AG09309 (cell line): Measurements from ENCODE around the gene NR2F1.

ENCODE experiments used
- DNase-seq: peaks from one replicate; pipeline ENCODE4 v3.0.0-alpha.2; 2010; ENCODE audit warnings: low read depth
- H3K4me3 ChIP-seq: 2 replicates; pipeline ENCODE4 v1.5.1; 2011; ENCODE audit warnings: mild to moderate bottlenecking, low read depth, low read length, moderate library complexity; ENCODE audit not compliant: control insufficient read depth
- CTCF ChIP-seq: IDR thresholded peaks from 2 replicates; pipeline ENCODE4 v1.5.1; 2011; ENCODE audit warnings: mild to moderate bottlenecking, low read depth, low read length, inconsistent platforms; ENCODE audit not compliant: insufficient read depth, control insufficient read depth; ENCODE audit errors: missing control alignments

Gene NR2F1

DNA sequence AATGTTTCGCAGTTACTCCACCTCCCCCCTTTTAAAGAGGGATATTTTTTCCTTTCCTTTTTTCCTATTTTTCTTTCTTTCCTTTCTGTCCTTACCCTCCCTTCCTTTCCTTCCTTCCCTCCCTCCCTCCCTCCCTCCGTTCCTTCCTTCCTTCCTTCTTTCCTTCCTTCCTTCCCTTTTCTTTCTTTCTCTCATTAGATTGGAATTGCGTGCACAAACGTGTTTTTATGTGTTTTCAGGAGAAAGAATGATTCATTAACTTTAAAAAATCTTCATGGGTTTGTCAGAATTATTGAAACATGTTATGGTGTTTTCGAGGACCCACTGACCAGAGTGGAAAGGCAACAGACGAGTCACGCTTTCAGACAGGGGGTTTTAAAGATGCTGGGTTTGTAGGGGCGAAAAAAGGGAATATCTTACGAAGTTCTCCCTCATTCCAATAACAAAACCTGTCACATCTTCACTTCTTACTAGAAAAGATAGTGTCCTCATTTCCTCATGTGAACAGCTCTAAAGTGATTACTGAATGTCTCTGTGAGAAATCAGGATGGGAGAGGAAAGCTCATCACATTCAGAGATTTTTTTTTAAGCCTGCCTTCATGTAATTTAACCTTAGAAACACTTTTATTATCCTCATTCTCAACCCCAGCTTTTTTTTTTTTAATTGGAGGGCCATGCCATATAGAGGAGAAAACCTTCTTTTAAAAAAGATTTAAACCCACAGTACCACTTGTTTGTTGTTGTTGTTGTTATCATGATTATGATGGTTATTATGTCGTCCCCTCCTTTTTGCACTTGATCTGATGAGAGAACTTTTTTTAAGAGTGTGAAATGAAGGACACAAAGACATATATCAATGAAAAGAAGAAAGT, 21.9 kb downstream of the NR2F1 start:
- DNase-seq = no peak
- no peak overlapping the region for H3K4me3 ChIP-seq
- TF ChIP-seq CTCF = no peak

DNA sequence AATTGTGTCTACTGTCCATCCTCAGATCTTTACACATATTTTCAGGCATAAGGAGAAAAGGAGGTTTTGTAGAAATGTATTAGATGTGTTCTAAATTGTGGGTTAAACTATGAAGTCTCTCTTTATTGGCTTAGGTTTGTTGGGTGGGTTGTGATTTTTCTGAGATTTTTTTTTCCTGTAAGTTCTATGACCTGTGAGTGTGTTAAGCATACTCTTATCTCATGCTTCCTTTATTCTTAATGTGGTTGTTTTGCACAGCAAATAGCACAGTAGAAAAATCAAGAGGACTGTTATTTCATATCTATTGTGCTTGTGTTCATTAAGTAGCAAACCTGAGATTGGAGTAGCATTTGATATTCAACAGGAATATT, 23.3 kb downstream of the NR2F1 start:
- no peak for DNase-seq
- TF ChIP-seq CTCF = no peak
- no peak overlapping the region for H3K4me3 ChIP-seq

GRCh38 chr5:93607367-93608258, 24.6 kb downstream of the NR2F1 start:
- peak; percentile 78 for DNase-seq
- H3K4me3 ChIP-seq = peak overlapping the region; percentile 43
- peak; percentile 61 for TF ChIP-seq CTCF

DNA sequence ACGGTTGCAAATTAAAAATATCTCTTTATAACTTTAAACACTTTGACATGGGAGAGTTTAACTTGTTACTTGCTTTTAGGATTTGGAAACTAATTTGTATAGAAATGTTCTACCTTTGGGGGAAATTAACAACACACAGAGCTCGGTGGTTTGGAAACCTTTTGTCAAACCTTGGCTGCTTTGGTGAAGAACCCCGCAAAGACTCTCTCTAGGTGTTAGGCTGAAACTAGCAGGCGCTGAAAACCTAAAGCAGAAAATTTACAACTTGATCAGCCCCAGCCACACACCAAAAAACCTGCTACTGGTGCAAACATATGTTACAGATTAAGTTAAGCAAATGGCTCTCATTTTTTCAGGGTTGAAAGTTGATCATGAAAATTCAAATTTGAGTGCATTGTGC, 25.8 kb downstream of the NR2F1 start:
- H3K4me3 ChIP-seq = no peak overlapping the region
- TF ChIP-seq CTCF = no peak
- DNase-seq = no peak

- no peak for TF ChIP-seq CTCF
- DNase-seq = no peak
- H3K4me3 ChIP-seq = no peak overlapping the region
Observed at GRCh38 chr5:93609762-93610161, 26.7 kb downstream of the NR2F1 start.

DNA sequence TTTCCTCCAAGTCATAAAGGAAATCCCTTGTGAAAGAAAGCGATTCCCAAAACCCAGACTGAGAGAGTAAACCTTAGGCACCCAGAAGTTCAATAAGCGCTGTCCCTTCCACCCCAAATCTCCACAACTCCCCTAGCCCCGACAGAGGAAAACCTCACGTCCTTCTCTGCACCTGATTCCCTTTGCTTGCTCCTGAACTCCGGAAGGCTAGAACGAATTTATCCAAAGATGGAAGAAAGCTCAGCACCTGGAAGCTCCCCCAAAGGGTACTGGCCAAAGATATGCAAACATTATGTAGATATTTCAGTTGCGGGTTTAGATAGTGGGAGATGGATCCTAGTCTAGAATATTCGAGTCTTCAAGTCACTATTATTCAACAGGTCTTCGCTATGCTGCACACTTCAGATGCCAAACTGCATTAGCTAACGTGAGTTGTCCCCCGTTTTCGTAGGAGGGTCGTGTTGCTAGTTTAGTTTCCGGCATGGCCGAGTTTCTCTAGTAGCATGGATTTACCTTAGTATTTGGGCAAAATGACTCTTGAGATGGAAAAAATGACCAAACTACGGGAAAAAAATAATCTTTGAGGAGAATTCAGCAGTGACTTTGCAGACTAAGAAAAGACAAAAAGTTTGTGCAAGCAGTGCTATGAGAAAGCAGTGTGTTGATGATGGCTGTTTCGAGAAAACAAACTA, 27.7 kb downstream of the NR2F1 start:
- no peak for TF ChIP-seq CTCF
- no peak for DNase-seq
- H3K4me3 ChIP-seq = no peak overlapping the region
